ENCODE results near the gene DOCK9.

Gene DOCK9

DNA sequence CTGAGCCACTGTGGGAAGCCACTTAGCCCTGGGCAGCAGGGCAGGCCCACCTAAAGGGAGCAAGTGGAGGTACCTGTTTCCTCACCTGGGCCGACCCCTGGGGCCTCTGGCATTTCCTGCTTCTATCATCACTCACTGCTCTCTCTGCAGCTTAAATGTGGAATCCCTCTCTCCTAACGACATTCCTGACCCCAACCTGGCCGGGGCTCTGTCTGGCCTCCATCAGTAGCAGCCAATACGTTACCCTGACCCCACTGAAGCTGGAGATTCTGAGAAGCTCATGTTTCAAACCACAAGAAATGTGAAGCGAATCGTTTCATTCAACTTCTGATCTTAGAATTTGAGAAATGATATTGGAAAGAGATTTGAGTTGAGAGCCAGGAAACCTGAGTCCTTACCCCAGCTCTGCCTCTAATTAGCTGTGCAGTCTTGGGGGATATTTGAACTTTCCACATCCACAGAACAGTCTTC, 39.9 kb downstream of the DOCK9 start:
- no peak overlapping the region for H3K4me3 ChIP-seq (ENCODE audit: low read depth, low read length)
- no peak for DNase-seq (ENCODE audit: low read depth)
- TF ChIP-seq, protein P1, sequence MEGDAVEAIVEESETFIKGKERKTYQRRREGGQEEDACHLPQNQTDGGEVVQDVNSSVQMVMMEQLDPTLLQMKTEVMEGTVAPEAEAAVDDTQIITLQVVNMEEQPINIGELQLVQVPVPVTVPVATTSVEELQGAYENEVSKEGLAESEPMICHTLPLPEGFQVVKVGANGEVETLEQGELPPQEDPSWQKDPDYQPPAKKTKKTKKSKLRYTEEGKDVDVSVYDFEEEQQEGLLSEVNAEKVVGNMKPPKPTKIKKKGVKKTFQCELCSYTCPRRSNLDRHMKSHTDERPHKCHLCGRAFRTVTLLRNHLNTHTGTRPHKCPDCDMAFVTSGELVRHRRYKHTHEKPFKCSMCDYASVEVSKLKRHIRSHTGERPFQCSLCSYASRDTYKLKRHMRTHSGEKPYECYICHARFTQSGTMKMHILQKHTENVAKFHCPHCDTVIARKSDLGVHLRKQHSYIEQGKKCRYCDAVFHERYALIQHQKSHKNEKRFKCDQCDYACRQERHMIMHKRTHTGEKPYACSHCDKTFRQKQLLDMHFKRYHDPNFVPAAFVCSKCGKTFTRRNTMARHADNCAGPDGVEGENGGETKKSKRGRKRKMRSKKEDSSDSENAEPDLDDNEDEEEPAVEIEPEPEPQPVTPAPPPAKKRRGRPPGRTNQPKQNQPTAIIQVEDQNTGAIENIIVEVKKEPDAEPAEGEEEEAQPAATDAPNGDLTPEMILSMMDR (IDR thresholded peaks at IDR 0.05; ENCODE audit: insufficient read depth, low read depth, low read length, missing control alignments), result no peak

DNA sequence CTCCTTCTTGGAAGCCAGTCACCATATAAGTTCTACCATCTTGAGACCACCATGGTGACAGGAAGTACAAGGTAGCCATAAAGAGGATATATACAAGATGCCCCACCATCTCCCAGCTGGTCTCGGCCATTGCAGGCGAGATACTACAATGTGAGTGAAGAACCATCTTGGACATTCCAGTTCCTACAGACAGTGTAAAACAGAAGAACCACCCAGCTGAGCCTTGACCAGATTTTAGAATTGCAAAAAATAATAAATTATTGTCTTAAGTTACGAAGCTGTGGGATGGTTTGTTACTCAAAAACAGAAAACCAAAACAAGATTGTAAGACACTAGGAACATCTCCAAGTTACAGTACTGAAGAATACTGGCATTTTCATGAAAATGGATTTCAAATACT, 43.6 kb downstream of the DOCK9 start:
- no peak overlapping the region for H3K4me3 ChIP-seq (ENCODE audit: low read depth, low read length)
- no peak for DNase-seq (ENCODE audit: low read depth)
- TF ChIP-seq, protein P1 (IDR thresholded peaks at IDR 0.05; ENCODE audit: insufficient read depth, low read depth, low read length, missing control alignments), result no peak

DNA sequence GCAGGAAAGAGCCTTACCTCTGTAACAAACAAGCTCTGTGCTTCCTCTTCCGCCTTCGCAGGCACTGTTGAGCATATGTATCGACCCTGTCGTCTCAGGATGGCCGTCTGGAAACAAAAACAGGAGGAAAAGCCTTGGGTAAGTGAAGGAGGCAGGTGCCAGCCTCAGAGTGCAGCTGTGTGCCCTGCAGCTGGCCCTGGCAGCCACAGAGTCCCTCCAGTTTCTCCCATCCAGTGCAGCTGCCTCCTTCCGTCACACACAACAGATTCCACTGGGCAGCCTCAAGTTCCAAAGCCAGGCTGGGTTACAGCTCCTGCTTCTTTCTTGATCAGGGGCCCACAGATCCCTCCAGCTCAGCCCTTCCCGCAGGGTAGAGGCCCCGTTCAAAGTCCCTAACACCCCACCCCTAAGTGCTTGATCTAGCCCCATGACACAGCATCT, 47.7 kb downstream of the DOCK9 start:
- H3K4me3 ChIP-seq (ENCODE audit: low read depth, low read length), result no peak overlapping the region
- TF ChIP-seq, protein P1 (IDR thresholded peaks at IDR 0.05; ENCODE audit: insufficient read depth, low read depth, low read length, missing control alignments), result no peak
- no peak for DNase-seq (ENCODE audit: low read depth)

DNA sequence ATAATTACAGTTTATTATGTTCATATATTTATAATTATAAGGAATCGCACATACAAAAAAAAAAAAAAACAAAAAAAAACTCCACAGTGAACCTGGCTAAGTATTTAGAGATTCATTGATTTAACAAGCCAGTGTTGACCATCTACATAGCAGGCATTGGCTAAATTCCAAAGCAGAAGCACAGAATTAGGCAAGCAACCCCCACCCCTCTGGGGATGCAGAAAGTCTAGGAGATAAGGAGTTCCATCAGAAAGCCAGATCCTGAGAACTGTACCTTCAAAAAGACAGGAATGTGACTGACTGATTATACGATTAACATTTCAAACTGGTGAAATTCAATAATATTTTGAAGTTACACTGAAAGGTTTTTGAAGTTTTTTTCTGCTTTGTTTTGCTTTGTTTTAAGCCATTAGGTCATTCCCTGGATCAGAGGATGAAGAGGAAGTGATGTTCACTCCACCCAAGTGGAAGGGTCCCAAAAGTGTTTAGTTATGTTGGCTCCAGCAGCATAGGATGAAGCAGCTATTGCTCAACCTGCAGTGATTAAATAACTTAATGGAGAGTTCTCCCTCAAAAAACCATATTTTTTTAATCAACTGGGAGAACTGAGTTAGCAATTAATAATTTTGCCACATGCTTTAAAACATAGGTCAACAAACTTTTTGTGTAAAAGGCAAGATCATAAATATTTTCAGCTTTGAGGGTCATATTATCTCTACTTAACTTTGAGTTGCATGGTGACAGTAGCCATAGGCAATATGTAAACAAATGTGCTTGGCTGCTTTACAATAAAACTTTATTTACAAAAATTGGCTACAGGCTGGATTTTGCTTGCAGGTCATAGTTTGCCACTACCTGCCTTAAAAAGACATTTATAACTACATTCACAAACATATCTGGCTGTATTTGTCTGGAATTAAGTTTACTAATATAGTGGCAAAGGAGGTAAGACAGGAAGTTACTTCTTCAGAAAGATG, 49.6 kb downstream of the DOCK9 start:
- H3K4me3 ChIP-seq (ENCODE audit: low read depth, low read length), result no peak overlapping the region
- no peak for DNase-seq (ENCODE audit: low read depth)
- TF ChIP-seq, protein P1 (IDR thresholded peaks at IDR 0.05; ENCODE audit: insufficient read depth, low read depth, low read length, missing control alignments), result no peak

DNA sequence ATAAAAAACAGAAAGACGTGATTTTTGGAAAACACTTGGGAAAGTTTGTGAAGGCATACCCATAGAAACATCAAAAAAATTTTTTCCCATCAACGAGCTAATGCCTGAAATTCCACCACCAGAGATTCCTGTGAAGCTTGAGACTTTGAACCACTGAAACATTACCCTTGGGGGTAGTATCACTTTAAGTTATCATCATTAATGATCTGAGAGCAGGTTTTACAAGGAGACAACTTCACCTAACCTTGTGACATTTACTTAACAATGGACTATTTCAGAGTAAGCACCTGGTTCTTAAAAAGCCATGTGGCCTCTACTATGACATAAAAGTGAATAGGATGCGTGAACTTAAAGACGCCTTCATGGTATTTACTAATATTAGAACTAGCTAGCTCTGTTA, 51.9 kb downstream of the DOCK9 start:
- no peak for DNase-seq (ENCODE audit: low read depth)
- TF ChIP-seq, protein P1 (IDR thresholded peaks at IDR 0.05; ENCODE audit: insufficient read depth, low read depth, low read length, missing control alignments), result no peak
- no peak overlapping the region for H3K4me3 ChIP-seq (ENCODE audit: low read depth, low read length)

DNA sequence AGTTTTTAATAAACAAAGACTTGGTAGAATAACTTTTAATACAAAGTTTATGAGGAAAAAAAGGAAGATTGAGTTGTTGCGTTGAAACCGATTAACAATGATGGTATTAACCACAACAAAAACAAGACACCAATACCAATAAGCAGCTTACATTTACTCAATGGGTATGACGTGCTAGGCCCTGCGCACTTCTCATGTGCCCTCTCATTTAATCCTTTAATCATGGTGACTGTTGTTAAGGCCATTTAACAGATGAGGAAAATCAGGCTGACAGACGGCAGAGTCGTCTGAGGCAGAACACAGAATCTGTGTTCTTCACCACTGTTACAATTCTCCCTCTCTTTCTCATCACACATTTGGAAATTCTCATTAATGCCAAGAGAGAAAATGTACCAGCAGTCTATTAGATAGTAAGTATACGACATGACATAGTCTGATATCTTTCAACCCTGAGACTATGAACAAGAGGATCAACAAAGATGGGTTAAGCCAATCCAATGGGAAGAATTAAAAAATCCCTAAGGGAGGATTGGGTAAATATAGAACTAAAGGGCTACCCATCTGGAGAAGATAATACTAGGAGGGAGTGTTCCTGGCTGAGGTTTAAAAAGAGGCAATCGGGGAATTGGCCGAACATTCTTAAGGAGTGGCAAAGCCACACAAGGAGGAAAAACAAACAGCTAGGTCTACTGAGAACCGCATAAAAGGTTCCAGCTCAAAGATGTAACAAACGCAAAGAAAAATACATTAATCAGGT, 54.0 kb downstream of the DOCK9 start:
- no peak for DNase-seq (ENCODE audit: low read depth)
- TF ChIP-seq, protein P1 (IDR thresholded peaks at IDR 0.05; ENCODE audit: insufficient read depth, low read depth, low read length, missing control alignments), result no peak
- no peak overlapping the region for H3K4me3 ChIP-seq (ENCODE audit: low read depth, low read length)
